Activated B cell treated with CpG ODN at 0.5 μM for 24 hours (primary cell): ENCODE data around the gene TRIP6. TPM values are rescaled to one million over a fixed set of nuclear protein-coding genes. Genes with fewer than 3 reads are reported as not detected.

Experiments
- ATAC-seq: fragments of 200-7000 bp; cut with Tn5 transposase; one replicate; pipeline ENCODE4 v1.10.0; 2021; ENCODE audit warnings: low read depth, mild to moderate bottlenecking, moderate library complexity
- CTCF ChIA-PET: fragments of 350-600 bp; sonication (Branson Sonifier 250); formaldehyde crosslinking; loops from one replicate; lab custom pipeline; 2021; ENCODE audit warnings: antibody characterized with exemption; lab: Charles Lee
- POLR2A ChIA-PET: fragments of 350-600 bp; sonication (Branson Sonifier 250); formaldehyde crosslinking; loops from one replicate; lab custom pipeline; 2021; ENCODE audit warnings: antibody characterized with exemption; lab: Charles Lee
- DNase-seq: peaks from one replicate; pipeline ENCODE4 v3.0.0; 2022
- H3K27ac Mint-ChIP-seq: one replicate; pipeline ENCODE4 v1.8.0; 2020; ENCODE audit warnings: mixed read lengths
- H3K27me3 Mint-ChIP-seq: one replicate; pipeline ENCODE4 v1.8.0; 2021; ENCODE audit warnings: mixed read lengths
- H3K36me3 Mint-ChIP-seq: one replicate; pipeline ENCODE4 v1.8.0; 2021; ENCODE audit warnings: low read depth, mixed read lengths
- H3K4me1 Mint-ChIP-seq: one replicate; pipeline ENCODE4 v1.8.0; 2021; ENCODE audit warnings: mixed read lengths
- H3K4me3 Mint-ChIP-seq: one replicate; pipeline ENCODE4 v1.8.0; 2020; ENCODE audit warnings: mild to moderate bottlenecking, mixed read lengths
- H3K9me3 Mint-ChIP-seq: one replicate; pipeline ENCODE4 v1.8.0; 2020; ENCODE audit warnings: mixed read lengths
- CTCF ChIP-seq: fragments of 200-600 bp; IDR thresholded peaks from one replicate; pipeline ENCODE4 v1.8.0; 2022; ENCODE audit warnings: antibody characterized with exemption, mild to moderate bottlenecking
- intact Hi-C: fragments of 100-400 bp; cut with micrococcal nuclease; formaldehyde crosslinking; loops from one replicate; pipeline ENCODE4 v1.15.1; 2024
- total RNA-seq: library from RNA; stranded (reverse); gene quantifications from 2 replicates; pipeline ENCODE4 v1.2.3, GENCODE V29; 2022

The TRIP6 gene
- total RNA-seq, 1 donor from 2014 or later = 16.9 TPM

- H3K4me3 Mint-ChIP-seq = no peak overlapping the region
- POLR2A ChIA-PET = no interaction called here
- no peaks in the 10 kb centered on the region for H3K36me3 Mint-ChIP-seq
- H3K27ac Mint-ChIP-seq = no peak overlapping the region
- no peaks in the 10 kb centered on the region for H3K9me3 Mint-ChIP-seq
- ATAC-seq (no peak), DNase-seq (no peak)
- intact Hi-C loops = no loop called here
- CTCF ChIA-PET = no interaction called here
- peaks cover 27% of the 10 kb centered on the region for H3K27me3 Mint-ChIP-seq
- H3K4me1 Mint-ChIP-seq = peaks cover 14% of the 10 kb centered on the region
- no peak for TF ChIP-seq CTCF
Observed at GRCh38 chr7:100823140-100823525, 44.1 kb upstream of the TRIP6 start.

- no peak overlapping the region for H3K4me3 Mint-ChIP-seq
- intact Hi-C loops = no loop called here
Observed at GRCh38 chr7:100823534-100823933, 43.7 kb upstream of the TRIP6 start.

GRCh38 chr7:100824499-100825214 is 42.5 kb upstream of the TRIP6 start:
- CTCF ChIA-PET = no interaction called here
- POLR2A ChIA-PET = no interaction called here
- DNase-seq (no peak), ATAC-seq (no peak)
- H3K27me3 Mint-ChIP-seq = peaks cover 34% of the 10 kb centered on the region
- no peaks in the 10 kb centered on the region for H3K36me3 Mint-ChIP-seq
- TF ChIP-seq CTCF = no peak
- peaks cover 18% of the 10 kb centered on the region for H3K4me1 Mint-ChIP-seq
- no peak overlapping the region for H3K4me3 Mint-ChIP-seq
- no peaks in the 10 kb centered on the region for H3K9me3 Mint-ChIP-seq
- no peak overlapping the region for H3K27ac Mint-ChIP-seq
- intact Hi-C loops = no loop called here

More at GRCh38 chr7:100823534-100823933, 43.7 kb upstream of the TRIP6 start:
- Mint-ChIP-seq H3K27me3 (peaks cover 29% of the 10 kb centered on the region), H3K9me3 (no peaks in the 10 kb centered on the region), H3K4me1 (peaks cover 16% of the 10 kb centered on the region), H3K36me3 (no peaks in the 10 kb centered on the region), H3K27ac (no peak overlapping the region)
- ATAC-seq (no peak), DNase-seq (no peak)
- CTCF ChIA-PET = no interaction called here
- no peak for TF ChIP-seq CTCF
- POLR2A ChIA-PET = no interaction called here

GRCh38 chr7:100825215-100825671 is 41.9 kb upstream of the TRIP6 start:
- POLR2A ChIA-PET = no interaction called here
- CTCF ChIA-PET = no interaction called here
- Mint-ChIP-seq H3K4me3 (no peak overlapping the region), H3K9me3 (no peaks in the 10 kb centered on the region), H3K27ac (no peak overlapping the region), H3K36me3 (no peaks in the 10 kb centered on the region), H3K27me3 (peaks cover 34% of the 10 kb centered on the region), H3K4me1 (peaks cover 18% of the 10 kb centered on the region)
- ATAC-seq (no peak), DNase-seq (no peak)
- TF ChIP-seq CTCF = no peak
- intact Hi-C loops = no loop called here

- ATAC-seq (no peak), DNase-seq (no peak)
- Mint-ChIP-seq H3K27me3 (peaks cover 34% of the 10 kb centered on the region), H3K4me1 (peaks cover 18% of the 10 kb centered on the region), H3K4me3 (peak overlapping the region; percentile 71), H3K9me3 (no peaks in the 10 kb centered on the region), H3K27ac (no peak overlapping the region), H3K36me3 (no peaks in the 10 kb centered on the region)
- intact Hi-C loops = loop anchor here (2.0 kb wide), 1 partner anchor 27 kb away; the partner anchor contains the start of gene SLC12A9
- ChIA-PET CTCF (no interaction called here), POLR2A (no interaction called here)
- no peak for TF ChIP-seq CTCF
Observed at GRCh38 chr7:100825751-100826513, 41.3 kb upstream of the TRIP6 start.
